Stimulated activated CD8-positive, alpha-beta memory T cell treated with anti-CD3 and anti-CD28 coated beads, Interleukin-7, amount 100 ng/mL, for 48 hours (primary cell): ENCODE data around the gene GPR89B.
"Not testable (repeated sequence)": the region's sequence is repeated elsewhere in the genome, so short reads cannot be mapped to it uniquely, and the experiment has no call there.

Experiments used
- DNase-seq, 2 donors: peaks; one replicate each; pipeline ENCODE4 v3.0.0-alpha.2; 2020; ENCODE audit warnings: low read depth in 1 of 2; ENCODE audit errors: extremely low read depth in 1 of 2

Gene GPR89B

DNA sequence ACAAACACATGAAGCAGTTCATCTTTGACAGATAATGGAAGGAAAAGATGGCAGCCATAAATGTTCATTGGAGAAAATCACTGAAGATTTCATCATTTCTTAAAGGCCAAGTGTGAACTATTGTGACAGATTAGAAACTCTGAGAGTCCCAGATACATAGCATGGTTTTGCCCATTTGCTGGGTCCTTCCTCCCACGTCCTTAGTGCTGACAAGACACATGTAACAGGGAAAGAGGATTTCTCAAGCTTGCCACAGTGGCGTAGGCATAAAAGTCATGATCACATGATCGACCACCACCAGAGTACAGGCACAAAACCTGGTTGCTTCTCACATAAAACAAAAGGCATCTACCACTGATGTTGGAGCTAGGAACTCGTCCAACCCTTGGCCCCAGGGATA lies 98.8 kb downstream of the GPR89B start:
- not testable (repeated sequence) for DNase-seq

DNA sequence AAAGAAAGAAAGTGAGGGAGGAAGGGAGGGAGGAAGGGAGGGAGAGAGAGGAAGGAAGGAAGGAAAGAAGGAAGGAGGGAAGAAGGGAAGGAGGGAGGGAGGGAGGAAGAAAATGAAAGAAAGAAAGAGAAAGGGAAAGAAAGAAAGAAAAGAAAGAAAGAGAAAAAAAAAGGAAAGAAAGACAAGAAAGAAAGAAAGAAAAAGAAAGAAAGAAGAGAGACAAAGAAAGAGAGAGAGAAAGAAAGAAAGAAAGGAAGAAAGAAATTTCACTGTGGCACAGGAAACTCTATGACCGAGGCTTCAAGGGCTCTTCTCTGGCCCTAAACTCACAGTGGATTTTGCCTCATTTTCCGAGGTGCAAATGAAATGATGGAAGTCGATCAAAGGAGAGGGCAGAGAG lies 104.0 kb downstream of the GPR89B start:
- not testable (repeated sequence) for DNase-seq

- not testable (repeated sequence) for DNase-seq
These were observed 104.5 kb downstream of the GPR89B start for GRCh38 chr1:148032690-148033089.

DNA sequence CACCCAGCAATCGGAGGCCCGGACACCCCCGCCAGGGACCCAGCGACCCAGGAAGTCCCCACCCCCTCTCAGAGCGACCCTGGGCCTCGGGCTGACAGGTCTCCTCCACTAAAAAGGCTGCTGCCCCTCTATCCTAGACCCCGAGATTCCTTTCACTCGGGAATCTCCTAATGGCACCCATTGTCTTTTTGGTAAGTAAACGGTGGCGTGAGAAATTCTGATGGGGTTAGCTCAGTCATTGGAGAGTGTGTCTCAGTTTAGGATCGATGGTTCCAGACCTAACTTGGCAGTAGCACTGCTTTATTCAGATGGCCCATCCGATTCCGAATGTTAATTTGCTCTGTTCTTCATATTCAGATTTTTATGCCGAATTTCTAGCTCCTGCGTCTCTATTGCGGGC lies 104.9 kb downstream of the GPR89B start:
- not testable (repeated sequence) for DNase-seq

DNA sequence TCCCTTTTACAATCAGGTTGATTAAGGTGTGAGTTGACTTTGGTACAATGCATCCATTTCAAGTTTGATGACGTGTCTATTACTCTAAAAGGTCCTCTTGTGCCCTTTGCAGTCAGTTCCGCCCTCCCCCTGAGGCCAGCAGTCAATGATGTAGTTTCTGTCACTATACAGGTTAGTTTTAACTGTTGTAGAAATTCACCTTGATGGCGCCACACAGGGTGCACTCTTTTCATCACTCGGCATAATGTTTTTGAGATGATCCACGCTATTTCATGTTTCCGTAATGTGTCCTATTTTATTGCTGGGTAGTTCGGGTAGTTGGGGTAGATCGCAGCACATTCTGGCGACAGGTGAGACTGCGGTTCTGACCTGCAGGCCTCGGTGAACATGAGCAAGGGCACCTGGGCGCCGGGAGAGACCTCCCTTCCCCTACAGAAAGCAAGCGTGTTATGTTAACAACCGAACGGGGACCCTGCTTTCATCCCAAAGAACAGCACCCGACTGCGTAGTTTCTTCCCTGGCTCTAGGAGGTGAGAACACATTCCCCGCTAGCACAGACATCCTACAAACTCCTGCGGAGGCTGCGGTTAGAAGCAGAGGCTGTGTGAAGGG lies 109.7 kb downstream of the GPR89B start:
- DNase-seq, result not testable (repeated sequence)

DNA sequence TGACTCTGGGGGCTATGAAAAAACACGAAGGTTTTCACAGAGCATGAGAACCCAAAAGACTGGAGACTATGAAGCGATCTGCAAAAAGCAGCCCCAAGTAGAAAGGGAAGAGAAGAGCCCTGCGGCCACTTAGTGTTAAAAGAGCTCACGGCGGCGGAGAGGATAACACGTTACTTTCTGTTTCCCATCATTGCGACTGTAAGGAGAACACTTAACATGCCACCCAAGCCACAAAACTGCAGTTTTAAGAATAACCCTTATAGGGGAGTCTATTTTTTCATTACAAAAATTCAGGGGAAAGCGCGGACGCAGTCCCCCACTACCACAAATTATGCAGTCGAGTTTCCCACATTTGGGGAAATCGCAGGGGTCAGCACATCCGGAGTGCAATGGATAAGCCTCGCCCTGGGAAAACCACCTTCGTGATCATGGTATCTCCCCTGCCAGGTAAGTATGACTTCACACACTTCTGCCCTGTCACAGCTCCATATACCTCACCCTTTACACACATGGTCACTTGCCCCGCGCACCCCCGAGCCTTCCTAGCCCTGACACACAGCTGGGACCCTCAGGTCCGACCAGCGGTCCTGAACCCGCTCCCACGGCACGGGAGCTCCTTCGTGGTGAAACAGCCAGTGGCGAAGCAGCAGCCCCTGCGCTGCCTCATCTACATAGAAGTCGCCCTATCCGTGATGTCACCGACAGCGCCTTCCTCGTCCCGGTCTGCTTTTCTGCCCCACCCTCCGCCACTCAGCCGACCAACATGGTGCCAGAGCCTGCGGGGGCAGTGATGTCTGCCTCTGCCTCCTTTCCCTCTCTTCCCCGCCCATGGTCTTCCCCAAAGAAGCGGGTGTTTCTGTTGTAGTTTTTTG lies 110.5 kb downstream of the GPR89B start:
- peak; percentile 43 for DNase-seq
